Measurements from ENCODE around the gene ITGB3BP.
"Not testable (repeated sequence)": the region's sequence is repeated elsewhere in the genome, so short reads cannot be mapped to it uniquely, and the experiment has no call there.

Gene ITGB3BP

GRCh38 chr1:63501256-63501655, 21.8 kb downstream of the ITGB3BP start:
- no peak for DNase-seq

GRCh38 chr1:63498106-63498505, 24.9 kb downstream of the ITGB3BP start:
- no peak for DNase-seq

- no peak for DNase-seq
Measured at GRCh38 chr1:63497577-63497976, 25.4 kb downstream of the ITGB3BP start.

- DNase-seq, result no peak
Measured at GRCh38 chr1:63487336-63488065, 35.5 kb downstream of the ITGB3BP start.

GRCh38 chr1:63486629-63487028, 36.4 kb downstream of the ITGB3BP start:
- DNase-seq, result no peak

DNA sequence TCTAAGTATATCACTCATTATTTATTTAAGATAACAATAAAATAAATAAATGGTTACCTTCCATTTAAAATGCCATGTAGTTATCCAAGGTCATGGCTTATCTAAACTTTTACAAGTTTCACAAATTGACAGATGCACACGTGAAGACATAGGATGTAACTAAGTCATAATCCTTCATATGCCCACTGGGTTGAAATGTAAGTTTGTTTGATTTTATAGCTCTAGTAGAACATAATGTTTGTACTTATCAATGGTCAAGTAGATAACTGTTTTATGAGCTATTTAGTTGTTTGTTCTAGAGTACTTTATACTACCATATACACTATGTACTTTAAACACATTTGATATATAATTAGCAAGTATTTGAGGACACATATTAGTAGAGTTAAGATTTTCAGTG, 43.0 kb downstream of the ITGB3BP start:
- DNase-seq, result no peak

DNA sequence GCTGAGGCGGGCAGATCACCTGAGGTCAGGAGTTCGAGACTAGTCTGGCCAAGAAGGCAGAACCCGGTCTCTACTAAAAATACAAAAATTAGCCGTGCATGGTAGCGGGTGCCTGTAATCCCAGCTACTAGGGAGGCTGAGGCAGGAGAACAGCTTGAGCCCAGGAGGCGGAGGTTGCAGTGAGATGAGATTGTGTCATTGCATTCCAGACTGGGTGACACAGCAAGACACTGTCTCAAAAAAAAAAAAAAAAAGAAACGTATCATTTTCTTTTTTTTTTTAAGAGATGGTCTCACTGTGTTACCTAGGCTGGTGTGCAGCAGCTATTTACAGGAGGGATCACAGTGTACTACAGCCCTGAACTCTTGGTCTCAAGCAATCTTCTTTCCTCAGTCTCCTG, 47.3 kb downstream of the ITGB3BP start:
- no peak for DNase-seq

GRCh38 chr1:63468683-63469082, 54.3 kb downstream of the ITGB3BP start:
- not testable (repeated sequence) for DNase-seq

- no peak for DNase-seq
Measured at GRCh38 chr1:63466759-63467158, 56.3 kb downstream of the ITGB3BP start.

DNA sequence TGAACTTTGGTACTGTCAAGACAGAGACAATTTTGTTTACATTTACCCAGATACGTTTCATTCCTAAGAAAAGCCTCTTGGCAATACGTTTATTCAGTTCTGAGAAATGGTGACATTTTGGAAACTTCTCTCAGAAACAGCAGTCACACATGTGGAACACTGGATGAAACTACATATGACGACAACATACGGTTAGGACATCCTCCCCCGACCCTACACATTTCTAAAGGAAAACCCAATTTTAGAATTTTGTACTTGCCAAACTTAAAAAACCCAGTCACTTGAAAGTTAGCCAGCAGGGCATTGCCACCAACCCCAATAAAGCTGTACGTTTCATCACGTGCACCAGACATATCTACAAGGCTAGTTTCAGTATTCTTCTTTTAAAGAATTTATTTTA, 56.8 kb downstream of the ITGB3BP start:
- no peak for DNase-seq

GRCh38 chr1:63463248-63463647, 59.8 kb downstream of the ITGB3BP start:
- peak; percentile 81 for DNase-seq

- DNase-seq, result no peak
Measured at GRCh38 chr1:63461661-63462230, 61.3 kb downstream of the ITGB3BP start.

- no peak for DNase-seq
Measured at GRCh38 chr1:63458750-63459149, 64.3 kb downstream of the ITGB3BP start.

DNA sequence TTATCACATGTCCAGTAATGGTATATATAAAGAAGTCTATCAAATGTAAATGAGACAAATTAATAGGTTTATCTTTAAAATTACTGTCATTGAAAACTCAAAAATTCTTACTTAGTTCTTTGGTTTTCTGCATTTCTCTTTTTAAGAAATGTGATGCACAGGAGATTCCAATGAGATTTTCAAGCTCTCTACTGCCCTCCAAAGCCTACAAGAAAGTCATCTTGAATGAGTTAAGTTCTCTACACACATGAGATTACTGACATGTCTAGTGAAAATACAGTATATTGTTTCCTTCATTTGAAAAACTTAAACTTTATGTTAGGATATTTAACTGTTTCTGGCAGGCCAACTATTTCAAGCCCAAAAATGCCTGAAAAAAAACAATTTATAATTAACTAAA, 68.8 kb downstream of the ITGB3BP start:
- DNase-seq, result peak; percentile 8

DNA sequence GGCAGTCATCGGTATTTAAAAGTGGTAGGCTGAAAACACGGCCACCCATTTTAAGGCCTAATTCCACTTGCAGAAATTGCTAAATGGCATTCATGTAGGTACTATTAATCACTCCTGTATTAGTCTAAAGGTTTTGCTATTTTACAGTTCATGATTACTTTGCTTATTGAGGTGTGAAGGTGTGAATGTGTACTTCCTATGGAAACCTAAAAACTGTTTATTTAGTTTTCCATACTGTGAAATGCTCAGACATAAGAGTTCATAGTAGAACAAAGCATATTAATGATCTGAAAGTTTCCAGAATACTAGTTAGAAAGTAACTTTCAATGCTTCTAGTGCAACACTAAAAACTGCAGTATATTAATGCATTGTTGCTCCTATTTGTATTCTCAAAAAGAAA, 69.8 kb downstream of the ITGB3BP start:
- no peak for DNase-seq

- no peak for DNase-seq
Measured at GRCh38 chr1:63450416-63450815, 72.6 kb downstream of the ITGB3BP start.

DNA sequence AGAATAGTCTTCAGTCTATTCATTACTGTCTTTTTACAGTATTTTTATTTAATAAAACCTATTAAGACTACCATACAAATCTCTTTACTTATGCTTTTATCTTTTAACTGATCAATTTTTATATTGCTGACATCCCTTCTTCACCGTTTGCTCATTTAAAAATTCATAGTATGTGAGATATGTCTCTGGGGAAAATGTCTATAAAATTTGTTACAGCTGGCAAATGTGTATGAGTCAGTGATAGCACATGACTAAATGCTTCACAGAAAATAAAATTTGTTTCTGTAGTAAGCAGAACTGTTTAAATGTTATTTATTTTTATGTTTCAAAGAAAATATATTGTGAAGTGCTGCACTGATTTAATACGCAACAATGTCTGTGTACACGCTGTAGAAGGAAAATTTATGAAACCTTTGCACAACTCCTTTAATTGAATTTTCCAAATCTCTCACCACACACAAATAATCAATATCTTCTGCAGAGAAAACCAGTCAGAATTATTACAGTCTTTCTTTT, 74.2 kb downstream of the ITGB3BP start:
- DNase-seq, result no peak

DNA sequence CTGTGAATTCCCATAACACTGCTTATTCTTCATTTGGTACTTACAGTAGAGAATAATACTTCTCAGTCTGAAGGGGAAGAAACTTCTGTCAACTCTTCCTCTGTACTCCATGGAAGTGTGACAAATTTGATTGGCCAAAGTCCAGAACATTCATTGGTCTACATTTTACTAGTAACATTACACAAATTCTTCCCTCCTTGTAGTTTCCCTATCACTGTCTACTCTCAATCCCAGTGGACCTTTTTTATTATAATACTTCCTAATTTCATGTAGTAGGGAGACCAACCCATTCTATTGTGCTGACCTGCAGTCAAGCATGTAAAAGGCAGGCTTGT, 80.9 kb downstream of the ITGB3BP start:
- DNase-seq, result no peak

GRCh38 chr1:63435161-63435560, 87.9 kb downstream of the ITGB3BP start:
- DNase-seq, result no peak

DNA sequence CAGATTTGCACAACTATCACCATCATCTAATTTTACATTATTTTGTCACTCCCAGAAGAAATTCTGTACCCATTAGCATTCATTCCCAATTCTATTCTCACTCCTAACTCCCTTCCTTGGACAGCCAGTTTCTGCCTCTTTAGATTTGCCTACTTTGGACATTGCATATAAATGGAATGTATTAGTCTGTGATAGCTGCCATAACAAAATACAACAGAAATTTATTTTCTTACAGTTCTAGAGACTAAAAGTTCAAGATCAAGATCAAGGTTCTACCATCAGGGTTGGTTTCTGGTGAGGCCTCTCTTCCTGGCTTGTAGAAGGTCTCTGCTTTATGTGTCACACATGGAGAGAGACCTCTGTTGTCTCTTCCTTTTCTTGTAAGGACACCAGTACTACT, 93.7 kb downstream of the ITGB3BP start:
- no peak for DNase-seq

DNA sequence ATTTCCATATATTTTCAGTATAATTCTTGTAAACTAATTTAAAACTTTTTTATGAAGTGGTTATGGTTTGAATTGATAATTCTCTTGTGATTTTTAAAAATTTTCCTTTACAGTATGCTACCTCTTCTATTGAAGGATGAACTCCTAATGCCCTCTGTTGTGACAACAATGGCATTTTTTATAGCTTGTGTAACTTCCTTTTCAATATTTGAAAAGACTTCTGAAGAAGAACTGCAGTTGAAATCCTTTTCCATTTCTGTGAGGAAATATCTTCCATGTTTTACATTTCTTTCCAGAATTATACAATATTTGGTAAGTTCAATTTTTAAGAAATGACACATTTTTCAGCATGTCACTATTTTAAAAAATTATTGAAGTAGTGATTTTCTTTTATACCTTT, 94.2 kb downstream of the ITGB3BP start:
- no peak for DNase-seq

- DNase-seq, result no peak
Measured at GRCh38 chr1:63423649-63424048, 99.4 kb downstream of the ITGB3BP start.

- not testable (repeated sequence) for DNase-seq
Measured at GRCh38 chr1:63420746-63421145, 102.3 kb downstream of the ITGB3BP start.

GRCh38 chr1:63418101-63418500, 104.9 kb downstream of the ITGB3BP start:
- DNase-seq, result no peak
